Nucleus accumbens (tissue), 56 donors: ENCODE results near the gene CEP112.
A peak's percentile ranks its signal among the peaks of the same experiment; 100 is the strongest.

Experiments used
- DNase-seq, 56 donors: peaks; one replicate each; lab custom pipeline; 2025; lab: John Stamatoyannopoulos, UW

The CEP112 gene

GRCh38 chr17:65941356-65941899, 250.5 kb downstream of the CEP112 start:
- no peak for DNase-seq

- no peak for DNase-seq
These were observed 255.9 kb downstream of the CEP112 start for GRCh38 chr17:65936013-65936412.

- no peak for DNase-seq
These were observed 258.6 kb downstream of the CEP112 start for GRCh38 chr17:65933290-65933689.

GRCh38 chr17:65931246-65932149, 260.4 kb downstream of the CEP112 start:
- DNase-seq, result no peak

- DNase-seq, result no peak
These were observed 261.7 kb downstream of the CEP112 start for GRCh38 chr17:65930140-65930730.

GRCh38 chr17:65926599-65926998, 265.3 kb downstream of the CEP112 start:
- DNase-seq, result no peak

- no peak for DNase-seq
These were observed 266.2 kb downstream of the CEP112 start for GRCh38 chr17:65925606-65926307.

- no peak for DNase-seq
These were observed 270.9 kb downstream of the CEP112 start for GRCh38 chr17:65920996-65921395.

GRCh38 chr17:65918916-65919315, 273.0 kb downstream of the CEP112 start:
- DNase-seq, result no peak

GRCh38 chr17:65918500-65918899, 273.4 kb downstream of the CEP112 start:
- no peak for DNase-seq

GRCh38 chr17:65917560-65917959, 274.4 kb downstream of the CEP112 start:
- no peak for DNase-seq

GRCh38 chr17:65916425-65916824, 275.5 kb downstream of the CEP112 start:
- DNase-seq, result no peak

GRCh38 chr17:65914784-65915342, 277.1 kb downstream of the CEP112 start:
- no peak for DNase-seq

- DNase-seq, result no peak
These were observed 278.5 kb downstream of the CEP112 start for GRCh38 chr17:65913326-65913850.

GRCh38 chr17:65910836-65911235, 281.1 kb downstream of the CEP112 start:
- DNase-seq, result no peak

GRCh38 chr17:65902831-65903522, 289.0 kb downstream of the CEP112 start:
- peak in 1 of 56 donors; percentile 2 for DNase-seq

- no peak for DNase-seq
These were observed 289.8 kb downstream of the CEP112 start for GRCh38 chr17:65902155-65902554.

- DNase-seq, result no peak
These were observed 290.5 kb downstream of the CEP112 start for GRCh38 chr17:65901394-65901793.

- DNase-seq, result no peak
These were observed 291.7 kb downstream of the CEP112 start for GRCh38 chr17:65900216-65900615.

GRCh38 chr17:65898651-65899050, 293.3 kb downstream of the CEP112 start:
- DNase-seq, result no peak
